GM12878 (cell line): ENCODE measurements around the gene FAM186B.

ENCODE experiments used
- MXI1 ChIP-seq: fragments of 150-350 bp; IDR thresholded peaks from 2 replicates; pipeline ENCODE4 v1.6.1; 2011; ENCODE audit warnings: low read depth, mild to moderate bottlenecking, inconsistent platforms, low read length, improper control_type of control experiment
- NBN ChIP-seq: fragments of 450-650 bp; IDR thresholded peaks from 2 replicates; pipeline ENCODE4 v1.6.1; 2016
- POLR2A ChIP-seq: IDR thresholded peaks from 2 replicates; pipeline ENCODE4 v1.6.1; 2011; ENCODE audit warnings: low read depth, mild to moderate bottlenecking, low read length
- RFX5 ChIP-seq: IDR thresholded peaks from 2 replicates; pipeline ENCODE4 v1.6.1; 2011; ENCODE audit warnings: low read depth, low read length, improper control_type of control experiment
- SP1 ChIP-seq: IDR thresholded peaks from one replicate; pipeline ENCODE4 v1.6.1; 2011; ENCODE audit warnings: low read depth, low read length
- ZNF274 ChIP-seq: IDR thresholded peaks from one replicate; pipeline ENCODE4 v1.8.0; 2011; ENCODE audit not compliant: insufficient read length, insufficient read depth
- TF ChIP-seq, protein P1 (sequence below), 3 experiments: IDR thresholded peaks in 2 of 3; conservative IDR thresholded peaks in 1 of 3; 2 replicates each; pipeline ENCODE4 v1.5.1; 2011; ENCODE audit warnings: low read depth in 3 of 3, low read length in 3 of 3, mild to moderate bottlenecking in 3 of 3, control low read depth in 2 of 3, moderate library complexity in 2 of 3, inconsistent platforms in 1 of 3, mixed read lengths in 1 of 3; ENCODE audit not compliant: control insufficient read depth in 2 of 3, insufficient read depth in 1 of 3; ENCODE audit errors: extremely low read depth in 1 of 3
- TF ChIP-seq, protein P2 (sequence below): IDR thresholded peaks from 2 replicates; pipeline ENCODE4 v1.6.1; 2012; ENCODE audit warnings: low read depth, low read length, improper control_type of control experiment
- TF ChIP-seq, protein P3 (sequence below): IDR thresholded peaks from 2 replicates; pipeline ENCODE4 v1.6.1; 2012; ENCODE audit warnings: mild to moderate bottlenecking, low read depth, low read length
- TF ChIP-seq, protein P4 (sequence below): fragments of 450-650 bp; IDR thresholded peaks from 2 replicates; pipeline ENCODE4 v1.6.1; 2016; ENCODE audit warnings: mild to moderate bottlenecking

DNA sequence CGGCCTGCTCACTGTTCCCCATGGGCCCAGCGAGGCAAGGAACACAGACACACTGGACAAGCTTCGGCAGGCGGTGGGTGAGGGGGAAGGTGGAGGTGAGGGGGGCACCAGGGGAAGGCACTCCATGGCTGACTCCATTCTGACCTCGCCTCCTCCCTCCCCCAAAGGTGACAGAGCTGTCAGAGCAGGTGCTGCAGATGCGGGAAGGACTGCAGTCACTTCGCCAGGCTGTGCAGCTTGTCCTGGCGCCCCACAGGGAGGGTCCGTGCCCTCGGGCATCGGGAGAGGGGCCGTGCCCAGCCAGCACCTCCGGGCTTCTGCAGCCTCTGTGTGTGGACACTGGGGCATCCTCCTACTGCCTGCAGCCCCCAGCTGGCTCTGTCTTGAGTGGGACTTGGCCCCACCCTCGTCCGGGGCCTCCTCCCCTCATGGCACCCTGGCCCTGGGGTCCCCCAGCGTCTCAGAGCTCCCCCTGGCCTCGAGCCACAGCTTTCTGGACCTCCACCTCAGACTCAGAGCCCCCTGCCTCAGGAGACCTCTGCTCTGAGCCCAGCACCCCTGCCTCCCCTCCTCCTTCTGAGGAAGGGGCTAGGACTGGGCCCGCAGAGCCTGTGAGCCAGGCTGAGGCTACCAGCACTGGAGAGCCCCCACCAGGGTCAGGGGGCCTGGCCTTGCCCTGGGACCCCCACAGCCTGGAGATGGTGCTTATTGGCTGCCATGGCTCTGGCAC is 48.1 kb downstream of the FAM186B start:
- TF ChIP-seq, protein P1, sequence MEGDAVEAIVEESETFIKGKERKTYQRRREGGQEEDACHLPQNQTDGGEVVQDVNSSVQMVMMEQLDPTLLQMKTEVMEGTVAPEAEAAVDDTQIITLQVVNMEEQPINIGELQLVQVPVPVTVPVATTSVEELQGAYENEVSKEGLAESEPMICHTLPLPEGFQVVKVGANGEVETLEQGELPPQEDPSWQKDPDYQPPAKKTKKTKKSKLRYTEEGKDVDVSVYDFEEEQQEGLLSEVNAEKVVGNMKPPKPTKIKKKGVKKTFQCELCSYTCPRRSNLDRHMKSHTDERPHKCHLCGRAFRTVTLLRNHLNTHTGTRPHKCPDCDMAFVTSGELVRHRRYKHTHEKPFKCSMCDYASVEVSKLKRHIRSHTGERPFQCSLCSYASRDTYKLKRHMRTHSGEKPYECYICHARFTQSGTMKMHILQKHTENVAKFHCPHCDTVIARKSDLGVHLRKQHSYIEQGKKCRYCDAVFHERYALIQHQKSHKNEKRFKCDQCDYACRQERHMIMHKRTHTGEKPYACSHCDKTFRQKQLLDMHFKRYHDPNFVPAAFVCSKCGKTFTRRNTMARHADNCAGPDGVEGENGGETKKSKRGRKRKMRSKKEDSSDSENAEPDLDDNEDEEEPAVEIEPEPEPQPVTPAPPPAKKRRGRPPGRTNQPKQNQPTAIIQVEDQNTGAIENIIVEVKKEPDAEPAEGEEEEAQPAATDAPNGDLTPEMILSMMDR (IDR thresholded peaks at IDR 0.05 in 2 of 3, conservative IDR thresholded peaks at IDR 0.05 in 1 of 3; ENCODE audit: control insufficient read depth in 2 of 3, extremely low read depth in 1 of 3, insufficient read depth in 1 of 3, low read depth in 3 of 3, low read length in 3 of 3) = no peak
- TF ChIP-seq, protein P2, sequence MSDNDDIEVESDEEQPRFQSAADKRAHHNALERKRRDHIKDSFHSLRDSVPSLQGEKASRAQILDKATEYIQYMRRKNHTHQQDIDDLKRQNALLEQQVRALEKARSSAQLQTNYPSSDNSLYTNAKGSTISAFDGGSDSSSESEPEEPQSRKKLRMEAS = no peak
- TF ChIP-seq RFX5 = no peak
- TF ChIP-seq MXI1 = no peak
- no peak for TF ChIP-seq ZNF274
- TF ChIP-seq NBN = no peak
- TF ChIP-seq, protein P3, sequence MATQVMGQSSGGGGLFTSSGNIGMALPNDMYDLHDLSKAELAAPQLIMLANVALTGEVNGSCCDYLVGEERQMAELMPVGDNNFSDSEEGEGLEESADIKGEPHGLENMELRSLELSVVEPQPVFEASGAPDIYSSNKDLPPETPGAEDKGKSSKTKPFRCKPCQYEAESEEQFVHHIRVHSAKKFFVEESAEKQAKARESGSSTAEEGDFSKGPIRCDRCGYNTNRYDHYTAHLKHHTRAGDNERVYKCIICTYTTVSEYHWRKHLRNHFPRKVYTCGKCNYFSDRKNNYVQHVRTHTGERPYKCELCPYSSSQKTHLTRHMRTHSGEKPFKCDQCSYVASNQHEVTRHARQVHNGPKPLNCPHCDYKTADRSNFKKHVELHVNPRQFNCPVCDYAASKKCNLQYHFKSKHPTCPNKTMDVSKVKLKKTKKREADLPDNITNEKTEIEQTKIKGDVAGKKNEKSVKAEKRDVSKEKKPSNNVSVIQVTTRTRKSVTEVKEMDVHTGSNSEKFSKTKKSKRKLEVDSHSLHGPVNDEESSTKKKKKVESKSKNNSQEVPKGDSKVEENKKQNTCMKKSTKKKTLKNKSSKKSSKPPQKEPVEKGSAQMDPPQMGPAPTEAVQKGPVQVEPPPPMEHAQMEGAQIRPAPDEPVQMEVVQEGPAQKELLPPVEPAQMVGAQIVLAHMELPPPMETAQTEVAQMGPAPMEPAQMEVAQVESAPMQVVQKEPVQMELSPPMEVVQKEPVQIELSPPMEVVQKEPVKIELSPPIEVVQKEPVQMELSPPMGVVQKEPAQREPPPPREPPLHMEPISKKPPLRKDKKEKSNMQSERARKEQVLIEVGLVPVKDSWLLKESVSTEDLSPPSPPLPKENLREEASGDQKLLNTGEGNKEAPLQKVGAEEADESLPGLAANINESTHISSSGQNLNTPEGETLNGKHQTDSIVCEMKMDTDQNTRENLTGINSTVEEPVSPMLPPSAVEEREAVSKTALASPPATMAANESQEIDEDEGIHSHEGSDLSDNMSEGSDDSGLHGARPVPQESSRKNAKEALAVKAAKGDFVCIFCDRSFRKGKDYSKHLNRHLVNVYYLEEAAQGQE = no peak
- peak; percentile 66 for TF ChIP-seq POLR2A
- TF ChIP-seq, protein P4, sequence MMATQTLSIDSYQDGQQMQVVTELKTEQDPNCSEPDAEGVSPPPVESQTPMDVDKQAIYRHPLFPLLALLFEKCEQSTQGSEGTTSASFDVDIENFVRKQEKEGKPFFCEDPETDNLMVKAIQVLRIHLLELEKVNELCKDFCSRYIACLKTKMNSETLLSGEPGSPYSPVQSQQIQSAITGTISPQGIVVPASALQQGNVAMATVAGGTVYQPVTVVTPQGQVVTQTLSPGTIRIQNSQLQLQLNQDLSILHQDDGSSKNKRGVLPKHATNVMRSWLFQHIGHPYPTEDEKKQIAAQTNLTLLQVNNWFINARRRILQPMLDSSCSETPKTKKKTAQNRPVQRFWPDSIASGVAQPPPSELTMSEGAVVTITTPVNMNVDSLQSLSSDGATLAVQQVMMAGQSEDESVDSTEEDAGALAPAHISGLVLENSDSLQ = no peak
- TF ChIP-seq SP1 = no peak
